GM13977 (cell line): ENCODE data around the gene CDC14A.

Source experiments
- DNase-seq: peaks from one replicate; pipeline ENCODE4 v3.0.0; 2012; ENCODE audit warnings: low spot score
- in situ Hi-C: fragments of 300-500 bp; cut with MboI; formaldehyde crosslinking; loops from one replicate; pipeline ENCODE4 v1.12.0; 2022; ENCODE audit warnings: low sequenced_read_pairs, low pct_unique_long_range_greater_than_20kb, mixed read lengths, inconsistent platforms; ENCODE audit not compliant: unreplicated experiment
- TF ChIP-seq, protein P1 (sequence below): IDR thresholded peaks from 2 replicates; pipeline ENCODE4 v1.5.1; 2012; ENCODE audit warnings: mild to moderate bottlenecking, control low read depth; ENCODE audit not compliant: insufficient read depth; ENCODE audit errors: extremely low read depth, missing control alignments

The CDC14A gene

DNA sequence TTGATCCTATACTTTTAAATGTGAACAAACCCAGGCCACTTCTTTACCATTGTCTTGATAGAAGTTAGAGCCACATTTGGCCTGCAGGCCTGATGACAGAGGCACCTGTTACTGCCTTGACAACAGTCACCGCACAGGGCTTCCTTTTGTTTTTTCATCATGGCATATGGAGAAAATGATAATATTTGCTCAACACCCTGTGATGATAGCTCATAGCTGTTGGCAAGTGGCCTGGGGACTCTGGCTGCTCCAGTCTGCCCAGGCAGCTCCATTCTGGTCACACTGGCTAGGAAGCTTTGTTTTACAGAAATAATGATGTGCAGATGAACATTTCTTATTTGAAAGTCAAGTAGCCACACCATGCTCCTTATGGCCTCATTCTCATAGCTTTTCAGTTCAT, 96.1 kb downstream of the CDC14A start:
- in situ Hi-C loops, result no loop called here
- no peak for DNase-seq
- TF ChIP-seq, protein P1, sequence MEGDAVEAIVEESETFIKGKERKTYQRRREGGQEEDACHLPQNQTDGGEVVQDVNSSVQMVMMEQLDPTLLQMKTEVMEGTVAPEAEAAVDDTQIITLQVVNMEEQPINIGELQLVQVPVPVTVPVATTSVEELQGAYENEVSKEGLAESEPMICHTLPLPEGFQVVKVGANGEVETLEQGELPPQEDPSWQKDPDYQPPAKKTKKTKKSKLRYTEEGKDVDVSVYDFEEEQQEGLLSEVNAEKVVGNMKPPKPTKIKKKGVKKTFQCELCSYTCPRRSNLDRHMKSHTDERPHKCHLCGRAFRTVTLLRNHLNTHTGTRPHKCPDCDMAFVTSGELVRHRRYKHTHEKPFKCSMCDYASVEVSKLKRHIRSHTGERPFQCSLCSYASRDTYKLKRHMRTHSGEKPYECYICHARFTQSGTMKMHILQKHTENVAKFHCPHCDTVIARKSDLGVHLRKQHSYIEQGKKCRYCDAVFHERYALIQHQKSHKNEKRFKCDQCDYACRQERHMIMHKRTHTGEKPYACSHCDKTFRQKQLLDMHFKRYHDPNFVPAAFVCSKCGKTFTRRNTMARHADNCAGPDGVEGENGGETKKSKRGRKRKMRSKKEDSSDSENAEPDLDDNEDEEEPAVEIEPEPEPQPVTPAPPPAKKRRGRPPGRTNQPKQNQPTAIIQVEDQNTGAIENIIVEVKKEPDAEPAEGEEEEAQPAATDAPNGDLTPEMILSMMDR, result no peak

DNA sequence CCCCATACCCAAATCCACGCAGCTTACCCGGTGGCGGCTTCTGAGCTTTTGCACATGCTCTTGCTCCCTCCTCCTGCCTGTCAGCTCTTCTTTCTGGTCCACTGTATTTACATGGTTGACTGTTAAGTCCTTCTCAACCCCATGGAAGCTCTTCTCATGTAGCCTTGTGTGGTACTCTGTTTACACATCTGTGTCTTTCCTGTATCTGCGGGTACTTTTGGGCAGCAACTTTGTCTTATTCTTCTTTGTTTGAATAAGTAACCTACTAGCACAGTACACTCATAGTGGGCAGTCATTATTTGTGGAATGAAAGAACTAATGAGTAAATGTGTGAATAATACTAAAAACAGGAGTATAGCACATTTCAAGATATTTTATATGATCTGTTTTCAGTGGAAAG, 97.2 kb downstream of the CDC14A start:
- DNase-seq, result no peak
- TF ChIP-seq, protein P1, result no peak
- in situ Hi-C loops, result no loop called here

DNA sequence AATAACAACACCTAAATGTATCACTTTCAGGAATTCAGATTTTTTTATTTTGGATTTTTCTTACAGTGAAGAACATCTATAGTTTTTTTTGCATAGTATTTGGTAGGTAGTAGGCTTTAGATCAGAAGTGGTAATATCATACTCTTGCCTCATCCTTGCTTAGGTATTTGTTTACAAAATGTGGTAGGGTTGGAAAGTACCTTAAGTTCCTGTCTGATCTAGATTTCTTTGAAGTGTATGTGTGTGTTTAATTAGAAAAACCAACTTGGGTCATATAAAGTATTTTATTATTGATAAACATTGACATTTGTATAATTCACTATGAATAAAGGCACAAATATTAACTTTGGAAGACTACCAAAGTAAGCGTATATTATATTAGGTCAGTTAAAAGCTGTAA, 100.3 kb downstream of the CDC14A start:
- TF ChIP-seq, protein P1, result no peak
- in situ Hi-C loops, result loop anchor here (10.0 kb wide), 2 partner anchors 412 to 648 kb away; no protein-coding TSS in a partner anchor
- DNase-seq, result peak; percentile 16

DNA sequence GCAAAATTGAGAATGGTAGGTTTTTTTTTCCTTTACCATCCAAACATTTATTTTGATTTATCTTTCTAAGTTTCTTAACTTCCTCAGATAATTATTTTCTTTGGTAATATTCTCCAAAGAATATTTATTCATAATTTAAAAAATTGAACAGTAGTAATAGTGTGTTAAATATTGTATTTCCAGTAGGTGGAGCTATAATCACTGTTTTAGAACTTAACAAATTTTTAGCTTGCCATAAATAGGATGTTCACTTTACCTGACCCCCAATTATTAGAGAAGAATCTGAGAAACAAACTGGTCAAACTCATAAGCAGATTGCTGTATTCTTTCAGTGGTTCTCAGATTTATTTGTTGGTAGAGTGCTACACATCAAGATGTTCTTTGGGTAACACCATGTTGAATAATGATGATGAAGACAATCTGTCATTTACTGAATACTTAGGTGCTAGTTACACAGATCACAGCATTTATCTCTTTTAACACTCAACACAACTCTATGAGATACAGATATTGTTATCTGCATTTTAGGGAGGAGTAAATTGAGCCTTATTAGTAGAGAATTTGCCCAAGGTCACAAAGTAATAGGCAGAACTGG, 103.3 kb downstream of the CDC14A start:
- in situ Hi-C loops, result loop anchor here (10.0 kb wide), 2 partner anchors 409 to 651 kb away; no protein-coding TSS in a partner anchor
- TF ChIP-seq, protein P1, result peak; percentile 39
- DNase-seq, result no peak

DNA sequence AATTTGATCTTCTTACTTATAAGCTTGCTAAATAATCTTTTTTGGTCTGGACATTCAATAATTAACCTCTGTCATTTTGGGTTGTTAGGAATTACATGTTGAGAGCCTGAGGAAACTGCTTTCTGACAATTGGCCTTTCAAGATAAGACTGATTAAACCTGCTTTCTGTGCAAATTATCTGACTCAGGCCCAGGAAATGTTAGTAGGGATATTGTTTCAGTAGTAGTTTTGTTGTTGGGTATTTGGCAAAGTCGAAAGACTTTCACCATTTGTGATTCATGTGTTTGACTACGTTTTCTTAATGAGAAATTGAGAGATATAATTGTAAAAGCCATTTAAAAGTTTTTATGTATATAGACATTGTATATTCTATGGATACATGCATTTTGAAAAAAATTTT, 104.6 kb downstream of the CDC14A start:
- no peak for DNase-seq
- in situ Hi-C loops, result loop anchor here (10.0 kb wide), 2 partner anchors 408 to 652 kb away; no protein-coding TSS in a partner anchor
- TF ChIP-seq, protein P1, result no peak

DNA sequence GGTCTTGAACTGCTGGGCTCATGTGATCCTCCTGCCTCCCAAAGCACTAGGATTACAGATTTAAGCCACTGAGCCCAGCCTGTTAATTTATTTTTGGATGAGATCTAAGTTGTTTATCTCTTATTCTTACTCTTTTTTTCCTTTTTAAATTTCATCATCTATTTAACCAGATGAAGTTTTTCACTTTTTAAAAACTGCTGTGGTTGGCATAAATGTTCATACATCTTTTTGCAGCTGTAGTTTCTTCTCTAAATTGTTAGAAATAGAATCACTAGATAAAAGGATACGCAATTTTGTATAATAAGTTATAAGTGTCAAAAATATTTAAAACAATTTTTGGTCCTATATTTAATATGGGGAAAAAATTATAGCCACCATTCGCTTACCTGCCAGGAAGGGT, 105.4 kb downstream of the CDC14A start:
- in situ Hi-C loops, result loop anchor here (10.0 kb wide), 2 partner anchors 407 to 653 kb away; no protein-coding TSS in a partner anchor
- TF ChIP-seq, protein P1, result no peak
- no peak for DNase-seq
